Mesodermal cell (in vitro differentiated cells): ENCODE data around the gene ARHGAP40.

ENCODE experiments used
- H3K27ac ChIP-seq: 2 replicates; pipeline ENCODE4 v1.7.0; 2013; ENCODE audit warnings: mild to moderate bottlenecking, low read depth, low read length, moderate library complexity; ENCODE audit not compliant: severe bottlenecking
- H3K36me3 ChIP-seq: 2 replicates; pipeline ENCODE4 v1.7.1; 2013; ENCODE audit warnings: mild to moderate bottlenecking, low read length, moderate library complexity; ENCODE audit not compliant: control insufficient read depth, insufficient read depth
- H3K4me1 ChIP-seq: one replicate; pipeline ENCODE4 v1.7.1; 2013; ENCODE audit warnings: mild to moderate bottlenecking, low read length; ENCODE audit not compliant: insufficient read depth, control insufficient read depth, poor library complexity, severe bottlenecking
- H3K4me3 ChIP-seq: 2 replicates; pipeline ENCODE4 v1.7.0; 2013; ENCODE audit warnings: low read length, control low read depth, mild to moderate bottlenecking; ENCODE audit not compliant: insufficient read depth, poor library complexity, severe bottlenecking; ENCODE audit errors: extremely low read depth
- H3K9me3 ChIP-seq: 2 replicates; pipeline ENCODE4 v1.7.1; 2013; ENCODE audit warnings: mild to moderate bottlenecking, low read length, moderate library complexity; ENCODE audit not compliant: control insufficient read depth
- WGBS, 2 experiments: methylation state at CpG; one replicate each; pipeline ENCODE4 v1.1.5; 2013; ENCODE audit warnings: missing lambda C conversion rate in 2 of 2; ENCODE audit not compliant: insufficient coverage in 2 of 2; 5-methylcytosine and 5-hydroxymethylcytosine counted together

ARHGAP40 gene

DNA sequence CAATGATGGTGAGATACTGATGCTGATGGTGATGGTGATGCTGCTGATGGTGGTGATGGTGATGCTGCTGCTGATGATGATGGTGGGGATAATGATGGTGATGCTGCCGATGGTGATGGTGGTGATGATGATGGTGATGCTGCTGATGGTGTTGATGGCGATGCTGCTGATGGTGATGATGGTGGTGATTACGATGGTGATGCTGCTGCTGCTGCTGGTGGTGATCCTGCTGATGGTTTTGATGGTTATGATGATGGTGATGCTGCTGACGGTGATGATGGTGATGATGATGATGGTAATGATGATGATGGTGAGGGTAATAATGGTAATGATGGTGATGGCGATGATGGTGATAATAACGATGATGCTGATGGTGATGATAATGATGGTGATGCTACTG is 50.0 kb downstream of the ARHGAP40 start:
- no peaks in the 10 kb centered on the region for H3K4me1 ChIP-seq
- no peaks in the 10 kb centered on the region for H3K9me3 ChIP-seq
- H3K36me3 ChIP-seq: no peaks in the 10 kb centered on the region
- 85 to 93% methylated on average over 6 of the region's 6 CpGs for WGBS, 2 experiments
- no peak overlapping the region for H3K27ac ChIP-seq
- H3K4me3 ChIP-seq: no peak overlapping the region

DNA sequence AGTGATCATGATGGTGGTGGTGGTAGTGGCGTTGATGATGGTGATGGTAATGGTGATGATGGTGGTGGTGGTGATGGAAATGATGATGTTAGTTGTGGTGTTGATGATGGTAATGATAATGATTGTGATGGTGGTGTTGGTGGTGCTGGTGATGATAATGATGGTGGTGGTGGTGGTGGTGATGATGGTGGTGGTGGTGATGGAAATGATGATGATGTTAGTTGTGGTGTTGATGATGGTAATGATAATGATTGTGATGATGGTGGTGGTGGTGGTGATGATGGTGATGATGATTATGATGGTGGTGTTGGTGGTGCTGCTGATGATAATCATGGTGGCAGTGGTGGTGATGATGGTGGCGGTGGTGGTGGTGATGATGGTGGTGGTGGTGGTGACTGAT is 51.4 kb downstream of the ARHGAP40 start:
- no peak overlapping the region for H3K4me3 ChIP-seq
- H3K4me1 ChIP-seq: no peaks in the 10 kb centered on the region
- WGBS, 2 experiments: 90 to 100% methylated on average over 1 to 2 of the region's 2 CpGs
- H3K36me3 ChIP-seq: no peaks in the 10 kb centered on the region
- no peaks in the 10 kb centered on the region for H3K9me3 ChIP-seq
- no peak overlapping the region for H3K27ac ChIP-seq

DNA sequence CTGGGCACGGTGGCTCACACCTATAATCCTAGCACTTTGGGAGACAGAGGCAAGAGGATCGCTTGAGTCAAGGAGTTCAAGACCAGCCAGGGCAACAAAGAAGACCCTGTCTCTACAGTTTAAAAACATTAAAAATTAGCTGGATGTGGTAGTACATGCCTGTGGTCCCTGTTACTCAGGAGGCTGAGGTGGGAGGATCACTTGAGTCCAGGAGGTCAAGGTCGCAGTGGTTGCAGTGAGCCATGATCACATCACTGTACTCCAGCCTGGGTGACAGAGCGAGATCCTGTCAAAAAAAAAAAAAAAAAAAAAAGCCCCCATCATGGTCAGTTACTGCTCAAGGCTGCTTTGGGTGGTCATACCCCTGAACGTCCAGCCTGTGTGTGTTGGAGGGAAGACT is 55.8 kb downstream of the ARHGAP40 start:
- Histone ChIP-seq H3K4me3 (no peak overlapping the region), H3K27ac (no peak overlapping the region), H3K9me3 (no peaks in the 10 kb centered on the region), H3K4me1 (no peaks in the 10 kb centered on the region), H3K36me3 (no peaks in the 10 kb centered on the region)
- 86 to 100% methylated on average over 1 to 3 of the region's 5 CpGs for WGBS, 2 experiments

DNA sequence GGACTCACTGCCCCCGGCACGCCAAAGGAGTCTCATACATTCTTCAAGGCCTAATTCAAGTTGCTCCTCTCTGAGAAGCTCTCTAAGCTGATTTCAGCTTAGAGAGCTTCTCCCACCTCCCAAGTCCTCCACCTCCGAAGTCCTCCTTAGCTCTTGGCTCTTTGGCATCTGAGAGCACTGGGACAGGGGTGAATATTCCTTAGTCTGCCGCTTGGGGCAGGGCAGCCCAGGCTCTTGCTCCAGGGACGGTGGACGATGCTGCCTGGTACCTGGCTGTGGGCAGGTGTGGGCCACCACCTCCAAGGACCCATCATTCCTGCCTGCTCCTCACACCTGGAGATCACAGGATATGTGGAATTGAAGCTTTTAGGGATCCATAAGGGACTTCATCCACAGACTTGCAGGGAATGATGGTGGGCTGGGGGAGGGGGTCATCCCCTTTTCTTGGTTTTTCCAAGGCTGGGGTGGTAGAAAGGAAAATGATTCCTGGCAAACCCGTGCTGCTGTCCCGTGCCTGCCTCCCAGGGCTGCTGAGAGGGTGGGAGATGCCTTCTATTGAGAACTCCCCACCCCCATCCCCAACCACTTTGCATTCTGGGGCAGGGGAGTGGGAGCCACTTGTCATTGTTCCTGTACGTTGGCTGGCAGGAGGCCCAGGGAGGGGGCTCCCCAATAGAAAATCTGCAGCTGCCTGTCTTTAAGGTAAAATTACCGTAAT is 57.4 kb downstream of the ARHGAP40 start:
- no peak overlapping the region for H3K27ac ChIP-seq
- no peaks in the 10 kb centered on the region for H3K36me3 ChIP-seq
- no peak overlapping the region for H3K4me3 ChIP-seq
- no peaks in the 10 kb centered on the region for H3K9me3 ChIP-seq
- WGBS, 2 experiments: 7 to 11% methylated on average over 2 to 5 of the region's 10 CpGs
- H3K4me1 ChIP-seq: no peaks in the 10 kb centered on the region

DNA sequence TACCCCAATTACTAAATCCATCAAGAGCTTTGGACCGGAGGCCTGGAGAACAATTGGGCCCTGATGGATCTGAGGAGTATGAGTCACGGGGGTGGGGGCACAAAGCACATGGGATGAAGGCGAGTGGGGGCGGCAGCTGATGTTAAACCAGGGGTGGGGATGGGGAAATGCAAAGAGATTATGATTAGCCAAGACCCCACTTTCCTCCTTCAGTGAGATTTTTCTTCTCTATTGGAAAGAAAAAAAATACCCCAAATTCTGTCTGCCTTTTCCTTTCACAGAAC is 57.9 kb downstream of the ARHGAP40 start:
- H3K9me3 ChIP-seq: no peaks in the 10 kb centered on the region
- no peaks in the 10 kb centered on the region for H3K36me3 ChIP-seq
- no peak overlapping the region for H3K27ac ChIP-seq
- no peak overlapping the region for H3K4me3 ChIP-seq
- 60% methylated on average over 2 of the region's 4 CpGs; no CpG with 5 or more reads in 1 of the 2 experiments for WGBS, 2 experiments
- H3K4me1 ChIP-seq: no peaks in the 10 kb centered on the region

DNA sequence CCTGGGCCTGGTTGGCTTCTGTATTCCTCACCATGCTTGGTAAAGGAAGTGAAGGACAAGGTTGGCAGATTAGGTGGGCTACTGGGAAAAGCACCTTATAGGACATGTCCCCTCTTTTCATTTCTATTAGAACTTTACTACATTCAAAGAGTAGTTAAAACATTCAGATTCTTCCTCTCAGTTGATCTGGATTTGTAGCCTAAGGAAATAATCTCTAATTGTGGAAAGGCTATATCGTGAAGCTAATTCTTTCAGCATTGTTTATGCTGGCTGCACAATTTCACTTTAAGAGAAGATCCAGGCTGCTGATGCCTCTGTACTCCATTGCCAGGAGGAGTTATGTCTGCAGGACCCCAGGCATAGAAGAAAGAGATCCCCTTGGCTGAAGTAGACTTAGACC is 58.8 kb downstream of the ARHGAP40 start:
- no peak overlapping the region for H3K4me3 ChIP-seq
- WGBS, 2 experiments: 91% methylated on average over 1 of the region's 1 CpG; no CpG with 5 or more reads in 1 of the 2 experiments
- H3K36me3 ChIP-seq: no peaks in the 10 kb centered on the region
- no peaks in the 10 kb centered on the region for H3K9me3 ChIP-seq
- peaks cover 3% of the 10 kb centered on the region for H3K4me1 ChIP-seq
- no peak overlapping the region for H3K27ac ChIP-seq

DNA sequence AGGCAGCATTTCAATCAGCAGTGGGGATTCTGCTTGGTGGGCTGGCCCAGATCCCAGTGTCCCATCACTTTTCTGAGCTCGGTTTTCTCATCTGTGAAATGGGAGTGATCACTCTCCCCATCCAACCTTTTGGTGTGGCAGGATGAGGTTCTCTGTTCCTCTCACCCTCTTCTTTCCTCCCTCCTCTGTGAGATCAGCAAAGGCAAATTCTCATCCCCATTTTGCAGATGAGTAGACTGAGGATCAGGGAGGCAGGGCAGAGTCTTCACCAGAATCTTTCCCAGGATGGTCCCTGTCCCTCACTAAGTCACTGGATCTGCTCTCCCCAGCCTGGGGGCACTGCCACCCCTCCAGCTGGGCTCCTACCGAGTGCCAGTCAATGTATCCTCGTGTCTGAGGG is 62.1 kb downstream of the ARHGAP40 start:
- H3K9me3 ChIP-seq: no peaks in the 10 kb centered on the region

DNA sequence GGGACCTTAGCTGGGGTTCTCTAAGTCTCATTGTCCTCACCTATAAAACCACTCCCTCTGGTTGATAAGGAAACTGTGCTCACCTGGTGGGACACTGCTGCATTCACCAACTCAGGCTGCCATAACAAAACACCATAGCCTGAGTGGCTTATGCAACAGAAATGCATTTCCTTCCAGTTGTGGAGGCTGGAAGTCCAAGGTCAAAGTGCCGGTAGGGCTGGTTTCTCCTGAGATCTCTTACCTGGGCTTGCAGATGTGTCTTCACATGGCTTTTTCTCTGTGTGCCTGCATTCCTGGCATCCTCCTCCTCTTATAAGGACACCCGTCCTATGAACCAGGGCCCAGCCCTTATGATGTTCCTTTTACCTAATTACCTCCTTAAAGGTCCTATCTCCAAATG is 62.7 kb downstream of the ARHGAP40 start:
- Histone ChIP-seq H3K4me1 (peaks cover 13% of the 10 kb centered on the region), H3K9me3 (no peaks in the 10 kb centered on the region), H3K27ac (no peak overlapping the region), H3K4me3 (no peak overlapping the region), H3K36me3 (no peaks in the 10 kb centered on the region)
- WGBS, 2 experiments: 83 to 100% methylated on average over 1 to 2 of the region's 2 CpGs

More for the DNA sequence above, 62.1 kb downstream of the ARHGAP40 start:
- 85 to 100% methylated on average over 2 to 3 of the region's 3 CpGs for WGBS, 2 experiments
- no peaks in the 10 kb centered on the region for H3K36me3 ChIP-seq
- peaks cover 13% of the 10 kb centered on the region for H3K4me1 ChIP-seq
- H3K27ac ChIP-seq: no peak overlapping the region
- no peak overlapping the region for H3K4me3 ChIP-seq

DNA sequence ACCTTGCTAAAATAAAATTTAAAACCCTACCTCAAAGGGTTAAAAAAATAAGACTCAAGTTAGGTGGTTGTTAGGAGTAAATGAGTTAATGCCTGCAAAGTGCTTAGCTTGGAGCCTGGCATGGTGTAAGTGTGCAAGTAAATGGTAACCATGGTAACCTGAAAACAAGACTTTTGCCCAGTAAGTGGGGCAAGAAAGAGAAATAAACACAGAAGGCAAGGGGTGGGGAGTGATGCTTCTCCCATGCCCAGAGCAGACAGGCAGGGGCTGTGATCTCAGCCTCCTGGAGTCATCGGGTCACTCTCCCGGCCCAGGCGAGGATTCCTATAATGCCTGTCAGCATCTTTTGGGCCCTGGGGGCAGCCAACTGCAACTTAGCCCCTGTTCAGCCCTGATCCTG is 63.5 kb downstream of the ARHGAP40 start:
- Histone ChIP-seq H3K36me3 (no peaks in the 10 kb centered on the region), H3K4me1 (peaks cover 13% of the 10 kb centered on the region), H3K9me3 (no peaks in the 10 kb centered on the region), H3K4me3 (no peak overlapping the region), H3K27ac (no peak overlapping the region)
- 50 to 66% methylated on average over 3 of the region's 3 CpGs for WGBS, 2 experiments

DNA sequence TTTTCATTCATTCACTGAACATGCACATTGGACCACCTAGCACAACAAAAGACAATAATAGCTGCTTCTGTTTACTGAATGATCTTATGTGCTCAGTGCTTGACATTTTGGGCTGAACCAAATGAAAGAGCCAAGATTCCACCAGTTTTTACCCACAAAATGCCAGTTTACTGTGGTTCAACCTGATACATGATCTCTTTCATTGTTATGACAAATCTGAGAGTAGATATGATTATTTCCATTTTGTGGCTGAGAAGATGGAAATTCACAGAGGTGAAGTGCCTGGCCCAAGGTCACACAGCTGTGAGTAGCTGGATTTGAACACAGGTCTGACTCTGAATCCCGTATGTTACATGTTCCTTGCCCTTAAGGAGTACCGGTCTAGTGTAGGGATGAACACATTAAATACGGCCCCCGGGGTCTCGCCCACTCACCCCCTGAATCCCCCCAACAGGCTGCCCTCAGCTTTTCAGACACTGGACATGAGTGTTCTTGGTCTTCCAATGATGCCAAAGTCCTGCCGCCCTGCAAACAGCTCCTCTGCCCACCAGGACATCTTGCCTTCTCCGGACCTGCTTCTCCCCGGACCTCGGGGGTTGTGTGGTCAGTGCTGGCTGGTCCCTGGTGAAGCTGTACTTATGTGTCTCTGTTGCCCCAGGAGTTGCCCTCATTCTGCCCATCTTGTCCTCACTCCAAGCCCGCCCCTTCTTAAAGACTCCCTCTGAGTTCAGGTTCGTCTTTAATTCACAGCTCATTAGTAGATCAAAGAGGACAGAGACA is 64.1 kb downstream of the ARHGAP40 start:
- H3K4me1 ChIP-seq: peaks cover 13% of the 10 kb centered on the region
- H3K9me3 ChIP-seq: no peaks in the 10 kb centered on the region
- H3K36me3 ChIP-seq: no peaks in the 10 kb centered on the region
- 79 to 94% methylated on average over 8 to 9 of the region's 11 CpGs for WGBS, 2 experiments
- H3K27ac ChIP-seq: peak overlapping the region; percentile 53
- H3K4me3 ChIP-seq: no peak overlapping the region

DNA sequence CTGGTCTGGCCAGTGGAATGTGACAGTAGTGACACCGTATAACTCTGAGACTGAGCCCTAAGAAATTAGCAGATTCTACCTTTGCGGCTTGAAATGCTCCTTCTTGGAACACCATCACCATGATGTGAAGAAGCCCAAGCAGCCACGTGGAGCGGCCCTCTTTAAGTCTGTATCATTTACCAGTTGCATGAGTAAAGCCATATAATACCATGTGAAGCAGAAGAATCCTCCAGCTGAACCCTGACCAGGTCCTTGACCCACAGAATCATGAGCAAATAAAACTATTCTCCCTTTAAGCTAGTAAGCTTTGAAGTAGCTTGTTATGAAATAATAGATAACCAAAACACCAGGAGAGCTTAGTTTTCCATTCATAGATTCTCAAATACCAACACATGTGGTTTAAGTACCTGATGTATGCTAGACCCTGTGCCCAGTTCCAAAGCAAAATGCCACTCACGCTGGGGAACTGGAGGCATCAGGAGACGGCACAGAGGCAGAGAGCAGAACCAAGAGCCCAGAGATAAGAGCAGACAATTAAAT is 65.9 kb downstream of the ARHGAP40 start:
- Histone ChIP-seq H3K4me3 (no peak overlapping the region), H3K4me1 (peaks cover 22% of the 10 kb centered on the region), H3K36me3 (no peaks in the 10 kb centered on the region), H3K27ac (no peak overlapping the region), H3K9me3 (no peaks in the 10 kb centered on the region)
- WGBS, 2 experiments: 66 to 94% methylated on average over 3 to 6 of the region's 6 CpGs
